ENCODE results near the gene DLD. TPM values are rescaled to one million over a fixed set of nuclear protein-coding genes. Genes with fewer than 3 reads are reported as not detected.
"Not testable (repeated sequence)": the region's sequence is repeated elsewhere in the genome, so short reads cannot be mapped to it uniquely, and the experiment has no call there.

DLD gene
- total RNA-seq, 1 donor from 2014 or later = 299 TPM

GRCh38 chr7:107902381-107902780 lies 11.4 kb downstream of the DLD start:
- DNase-seq (ENCODE audit: low spot score) = no peak
- intact Hi-C loops (cut with DNase I) = no loop called here

GRCh38 chr7:107907790-107908189 lies 16.8 kb downstream of the DLD start:
- intact Hi-C loops (cut with DNase I) = no loop called here
- DNase-seq (ENCODE audit: low spot score) = no peak

GRCh38 chr7:107909445-107909844 lies 18.5 kb downstream of the DLD start:
- intact Hi-C loops (cut with DNase I) = no loop called here
- no peak for DNase-seq (ENCODE audit: low spot score)

GRCh38 chr7:107911981-107912380 lies 21.0 kb downstream of the DLD start:
- intact Hi-C loops (cut with DNase I) = no loop called here
- DNase-seq (ENCODE audit: low spot score) = no peak

- no peak for DNase-seq (ENCODE audit: low spot score)
- intact Hi-C loops (cut with DNase I) = no loop called here
These were observed 22.9 kb downstream of the DLD start for GRCh38 chr7:107913851-107914250.

GRCh38 chr7:107914831-107915230 lies 23.8 kb downstream of the DLD start:
- no peak for DNase-seq (ENCODE audit: low spot score)
- intact Hi-C loops (cut with DNase I) = no loop called here

- intact Hi-C loops (cut with DNase I) = no loop called here
- DNase-seq (ENCODE audit: low spot score) = no peak
These were observed 24.6 kb downstream of the DLD start for GRCh38 chr7:107915541-107915940.

GRCh38 chr7:107917763-107918651 lies 27.0 kb downstream of the DLD start:
- no peak for DNase-seq (ENCODE audit: low spot score)
- intact Hi-C loops (cut with DNase I) = no loop called here

- intact Hi-C loops (cut with DNase I) = no loop called here
- DNase-seq (ENCODE audit: low spot score) = no peak
These were observed 28.0 kb downstream of the DLD start for GRCh38 chr7:107918948-107919347.

GRCh38 chr7:107920048-107920772 lies 29.2 kb downstream of the DLD start:
- DNase-seq (ENCODE audit: low spot score) = no peak
- intact Hi-C loops (cut with DNase I) = no loop called here

- intact Hi-C loops (cut with DNase I); DNase-seq (ENCODE audit: low spot score): not testable (repeated sequence)
These were observed 30.8 kb downstream of the DLD start for GRCh38 chr7:107921826-107922225.

GRCh38 chr7:107922886-107923285 lies 31.9 kb downstream of the DLD start:
- DNase-seq (ENCODE audit: low spot score) = no peak
- intact Hi-C loops (cut with DNase I) = no loop called here

GRCh38 chr7:107924841-107925504 lies 34.0 kb downstream of the DLD start:
- DNase-seq (ENCODE audit: low spot score) = no peak
- intact Hi-C loops (cut with DNase I) = no loop called here

- no peak for DNase-seq (ENCODE audit: low spot score)
- intact Hi-C loops (cut with DNase I) = no loop called here
These were observed 35.5 kb downstream of the DLD start for GRCh38 chr7:107926481-107926880.

- DNase-seq (ENCODE audit: low spot score) = no peak
- intact Hi-C loops (cut with DNase I) = no loop called here
These were observed 40.9 kb downstream of the DLD start for GRCh38 chr7:107931740-107932515.

GRCh38 chr7:107932805-107933204 lies 41.8 kb downstream of the DLD start:
- DNase-seq (ENCODE audit: low spot score) = no peak
- intact Hi-C loops (cut with DNase I) = no loop called here

- intact Hi-C loops (cut with DNase I) = no loop called here
These were observed 42.5 kb downstream of the DLD start for GRCh38 chr7:107933386-107934013.

GRCh38 chr7:107934991-107935770 lies 44.2 kb downstream of the DLD start:
- no peak for DNase-seq (ENCODE audit: low spot score)
- intact Hi-C loops (cut with DNase I) = loop anchor here (5.0 kb wide), 1 partner anchor 67 kb away; the partner anchor contains the start of gene LAMB1

More at GRCh38 chr7:107933386-107934013, 42.5 kb downstream of the DLD start:
- no peak for DNase-seq (ENCODE audit: low spot score)
